HepG2 (cell line): ENCODE data around the gene NCOR2. TPM values are rescaled to one million over a fixed set of nuclear protein-coding genes. Genes with fewer than 3 reads are reported as not detected.

Experiments
- JUND ChIP-seq: sonication (generic); formaldehyde crosslinking; IDR thresholded peaks from 2 replicates; pipeline ENCODE4 v1.8.0; 2022; ENCODE audit warnings: mild to moderate bottlenecking, missing genetic modification reagents
- MBNL3 ChIP-seq: fragments of 250-450 bp; sonication (Bioruptor Pico); conservative IDR thresholded peaks from 2 replicates; pipeline ENCODE4 v1.8.0; 2022; ENCODE audit warnings: mild to moderate bottlenecking, inconsistent platforms
- NFE2L1 ChIP-seq: sonication (generic); formaldehyde crosslinking; IDR thresholded peaks from 2 replicates; pipeline ENCODE4 v1.4.0; 2020; ENCODE audit warnings: missing genetic modification reagents, mild to moderate bottlenecking, borderline replicate concordance
- RBFOX2 ChIP-seq: fragments of 200-400 bp; formaldehyde crosslinking; IDR thresholded peaks from 2 replicates; pipeline ENCODE4 v1.6.1; 2017; ENCODE audit warnings: low read depth, mild to moderate bottlenecking, low read length
- SIN3B ChIP-seq: fragments of 150-350 bp; IDR thresholded peaks from 2 replicates; pipeline ENCODE4 v1.6.1; 2014; ENCODE audit warnings: low read length
- ZNF10 ChIP-seq: sonication (generic); formaldehyde crosslinking; IDR thresholded peaks from 2 replicates; pipeline ENCODE4 v1.4.0; 2020; ENCODE audit warnings: mild to moderate bottlenecking, low read depth, missing genetic modification reagents, borderline replicate concordance
- ZNF577 ChIP-seq: sonication (generic); formaldehyde crosslinking; IDR thresholded peaks from 2 replicates; pipeline ENCODE4 v1.4.0; 2020; ENCODE audit warnings: mild to moderate bottlenecking, low read depth, missing genetic modification reagents, borderline replicate concordance
- ZZZ3 ChIP-seq: sonication (generic); formaldehyde crosslinking; IDR thresholded peaks from 2 replicates; pipeline ENCODE4 v1.4.0; 2020; ENCODE audit warnings: missing genetic modification reagents, mild to moderate bottlenecking, borderline replicate concordance
- polyA plus RNA-seq, 8 experiments: library from polyadenylated mRNA; depleted of rRNA in 3 of 8; stranded (reverse) in 7 of 8; unstranded in 1 of 8; fragments of >200 nt; fragmentation: Illumina TruSeq in 4 of 8; extraction: Trizol in 4 of 8; gene quantifications; 2 replicates each; pipeline versions ENCODE4 v1.2.1 to v1.2.3, GENCODE V29; 2011 to 2016; ENCODE audit warnings: low read depth in 4 of 8, missing spikeins in 1 of 8, mixed read lengths in 1 of 8; ENCODE audit not compliant: insufficient read depth in 1 of 8
- total RNA-seq, 5 experiments: library from RNA; depleted of rRNA; stranded (reverse); fragments of >200 nt; fragmentation: Illumina TruSeq; extraction: Trizol; gene quantifications; 2 replicates each; pipeline ENCODE4 v1.2.3, GENCODE V29; 2016; ENCODE audit warnings: low read depth in 1 of 5
- TF ChIP-seq, protein P1 (sequence below): sonication (generic); formaldehyde crosslinking; IDR thresholded peaks from 2 replicates; pipeline ENCODE4 v1.9.0; 2022; ENCODE audit warnings: low read depth, missing genetic modification reagents
- TF ChIP-seq, protein P2 (sequence below), 2 experiments: sonication (generic) in 1 of 2; formaldehyde crosslinking in 1 of 2; IDR thresholded peaks; 2 replicates each; pipeline versions ENCODE4 v1.5.1 to v1.6.1; 2011 to 2020; ENCODE audit warnings: borderline replicate concordance in 1 of 2, low read depth in 1 of 2, low read length in 1 of 2, mild to moderate bottlenecking in 1 of 2, missing genetic modification reagents in 1 of 2, moderate library complexity in 1 of 2

Gene NCOR2
- total and polyA plus RNA-seq, 2 of the 13 experiments (the other 11 are each of a cell fraction or from before 2014, with no cell fraction given): 4.5 to 5.7 TPM

DNA sequence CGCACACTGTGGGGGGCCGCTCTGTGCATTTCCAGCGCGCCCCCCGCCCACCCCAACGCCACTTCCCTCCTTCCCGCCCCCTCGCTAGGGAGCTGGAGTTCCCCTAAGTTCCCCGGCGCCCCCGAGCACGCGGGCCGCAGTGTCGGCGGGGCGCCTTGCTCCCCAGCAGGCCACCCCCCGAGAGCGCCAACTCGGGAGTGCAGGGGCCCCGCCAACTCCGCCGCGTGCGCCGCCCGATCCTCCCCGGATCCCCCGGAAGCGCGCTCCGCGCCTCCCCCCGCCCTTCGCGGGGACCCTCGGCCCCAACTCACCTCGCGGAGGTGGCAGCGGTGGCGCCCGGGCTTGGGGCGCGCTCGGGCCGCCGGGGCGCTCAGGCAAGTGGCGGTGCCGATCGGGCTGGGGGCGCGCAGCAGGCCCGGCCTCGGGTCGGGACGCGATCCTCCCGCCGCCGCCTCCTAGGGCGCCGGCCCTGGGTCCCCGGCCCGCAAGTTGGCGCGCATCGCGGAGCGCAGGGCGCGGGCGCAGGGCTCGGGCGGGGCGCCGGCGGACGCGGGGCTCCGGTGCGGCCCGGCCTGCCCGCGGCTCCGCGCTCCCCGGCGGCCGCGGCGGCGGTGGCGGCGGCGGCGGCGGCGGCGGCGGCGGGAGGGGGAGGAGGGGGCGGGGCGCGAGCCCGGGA, at the start of gene NCOR2 (continued):
- TF ChIP-seq ZZZ3 (CRISPR knock-in tag) (no peak), SIN3B (no peak), RBFOX2 (peak; percentile 33; the same call in 1 of the 2 replicates), MBNL3 (no peak), JUND (no peak), ZNF10 (CRISPR knock-in tag) (no peak), NFE2L1 (CRISPR knock-in tag) (no peak), ZNF577 (CRISPR knock-in tag) (no peak)
- TF ChIP-seq, protein P1, sequence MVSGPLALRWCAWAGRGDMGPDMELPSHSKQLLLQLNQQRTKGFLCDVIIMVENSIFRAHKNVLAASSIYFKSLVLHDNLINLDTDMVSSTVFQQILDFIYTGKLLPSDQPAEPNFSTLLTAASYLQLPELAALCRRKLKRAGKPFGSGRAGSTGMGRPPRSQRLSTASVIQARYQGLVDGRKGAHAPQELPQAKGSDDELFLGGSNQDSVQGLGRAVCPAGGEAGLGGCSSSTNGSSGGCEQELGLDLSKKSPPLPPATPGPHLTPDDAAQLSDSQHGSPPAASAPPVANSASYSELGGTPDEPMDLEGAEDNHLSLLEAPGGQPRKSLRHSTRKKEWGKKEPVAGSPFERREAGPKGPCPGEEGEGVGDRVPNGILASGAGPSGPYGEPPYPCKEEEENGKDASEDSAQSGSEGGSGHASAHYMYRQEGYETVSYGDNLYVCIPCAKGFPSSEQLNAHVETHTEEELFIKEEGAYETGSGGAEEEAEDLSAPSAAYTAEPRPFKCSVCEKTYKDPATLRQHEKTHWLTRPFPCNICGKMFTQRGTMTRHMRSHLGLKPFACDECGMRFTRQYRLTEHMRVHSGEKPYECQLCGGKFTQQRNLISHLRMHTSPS (CRISPR knock-in tag): no peak
- TF ChIP-seq, protein P2, sequence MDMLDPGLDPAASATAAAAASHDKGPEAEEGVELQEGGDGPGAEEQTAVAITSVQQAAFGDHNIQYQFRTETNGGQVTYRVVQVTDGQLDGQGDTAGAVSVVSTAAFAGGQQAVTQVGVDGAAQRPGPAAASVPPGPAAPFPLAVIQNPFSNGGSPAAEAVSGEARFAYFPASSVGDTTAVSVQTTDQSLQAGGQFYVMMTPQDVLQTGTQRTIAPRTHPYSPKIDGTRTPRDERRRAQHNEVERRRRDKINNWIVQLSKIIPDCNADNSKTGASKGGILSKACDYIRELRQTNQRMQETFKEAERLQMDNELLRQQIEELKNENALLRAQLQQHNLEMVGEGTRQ (IDR thresholded peaks at IDR 0.05; ENCODE audit: low read depth, low read length): no peak
- TF ChIP-seq, protein P2 (CRISPR knock-in tag; IDR thresholded peaks at IDR 0.05; ENCODE audit: borderline replicate concordance): no peak
